MG63 (cell line): ENCODE measurements around the gene MIGA2. TPM values are rescaled to one million over a fixed set of nuclear protein-coding genes. Genes with fewer than 3 reads are reported as not detected.
"Not testable (repeated sequence)": the region's sequence is repeated elsewhere in the genome, so short reads cannot be mapped to it uniquely, and the experiment has no call there.

ENCODE experiments used
- DNase-seq: peaks from one replicate; pipeline ENCODE4 v3.0.0-alpha.2; 2020
- H3K27me3 ChIP-seq: fragments of 250-450 bp; sonication (Bioruptor Pico); 2 replicates; pipeline ENCODE4 v1.5.1; 2020; ENCODE audit warnings: mild to moderate bottlenecking, moderate library complexity
- H3K36me3 ChIP-seq: fragments of 250-450 bp; sonication (Bioruptor Pico); 2 replicates; pipeline ENCODE4 v1.5.1; 2020; ENCODE audit warnings: mild to moderate bottlenecking, moderate library complexity
- H3K4me3 ChIP-seq: fragments of 250-450 bp; sonication (Bioruptor Pico); 2 replicates; pipeline ENCODE4 v1.5.1; 2020; ENCODE audit warnings: mild to moderate bottlenecking, moderate library complexity
- H3K9me3 ChIP-seq: fragments of 250-450 bp; sonication (Bioruptor Pico); 2 replicates; pipeline ENCODE4 v1.5.1; 2020; ENCODE audit warnings: mild to moderate bottlenecking, moderate library complexity
- total RNA-seq: library from RNA; depleted of rRNA; stranded (reverse); fragments of >200 nt; shearing (Covaris generic); gene quantifications from 2 replicates; pipeline ENCODE4 v1.2.3, GENCODE V29; 2014; ENCODE audit warnings: low replicate concordance; rRNA removed

Gene MIGA2, protein sequence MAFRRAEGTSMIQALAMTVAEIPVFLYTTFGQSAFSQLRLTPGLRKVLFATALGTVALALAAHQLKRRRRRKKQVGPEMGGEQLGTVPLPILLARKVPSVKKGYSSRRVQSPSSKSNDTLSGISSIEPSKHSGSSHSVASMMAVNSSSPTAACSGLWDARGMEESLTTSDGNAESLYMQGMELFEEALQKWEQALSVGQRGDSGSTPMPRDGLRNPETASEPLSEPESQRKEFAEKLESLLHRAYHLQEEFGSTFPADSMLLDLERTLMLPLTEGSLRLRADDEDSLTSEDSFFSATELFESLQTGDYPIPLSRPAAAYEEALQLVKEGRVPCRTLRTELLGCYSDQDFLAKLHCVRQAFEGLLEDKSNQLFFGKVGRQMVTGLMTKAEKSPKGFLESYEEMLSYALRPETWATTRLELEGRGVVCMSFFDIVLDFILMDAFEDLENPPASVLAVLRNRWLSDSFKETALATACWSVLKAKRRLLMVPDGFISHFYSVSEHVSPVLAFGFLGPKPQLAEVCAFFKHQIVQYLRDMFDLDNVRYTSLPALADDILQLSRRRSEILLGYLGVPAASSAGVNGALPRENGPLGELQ
- total RNA-seq, result 16.5 and 19.3 TPM in 2 replicates

DNA sequence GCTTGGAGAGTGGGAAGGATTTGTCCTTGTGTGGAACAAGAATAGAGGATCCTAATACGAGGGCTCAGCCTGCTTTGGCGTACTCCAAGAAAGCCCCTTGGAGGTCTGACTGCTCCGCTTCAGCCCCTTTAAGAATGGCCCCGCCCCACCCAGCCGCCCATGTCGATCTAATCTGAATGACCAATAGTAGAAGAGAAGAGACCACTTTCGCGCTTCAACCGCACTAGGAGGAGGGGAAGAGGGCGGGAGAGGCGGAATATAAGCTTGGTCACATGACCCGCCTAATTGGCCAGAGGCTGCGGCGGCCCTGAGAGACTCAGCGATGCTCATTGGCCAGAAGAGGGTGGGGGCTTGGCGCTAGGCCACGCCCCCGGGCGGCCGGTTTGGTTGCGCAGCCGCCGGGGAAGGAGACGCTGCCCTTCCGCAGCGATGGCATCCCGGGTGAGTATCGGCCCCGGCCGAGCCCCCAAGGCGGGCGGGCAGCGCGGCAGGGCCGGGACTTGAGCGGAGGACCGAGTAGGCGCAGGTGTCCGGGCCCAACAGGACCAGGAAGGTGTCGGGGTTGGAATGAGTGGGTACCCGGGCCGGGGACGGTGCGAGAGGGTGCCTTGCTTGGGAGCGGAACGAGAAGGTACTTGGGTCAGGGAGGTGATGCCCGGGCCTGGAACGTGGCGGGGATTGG is at the start of gene MIGA2:
TSS of gene MIGA2 (plus strand) at position 386 of the 682 bp plus-strand sequence. CDS start 3,969 bp downstream, outside the sequence.
- peak; percentile 98 for DNase-seq
- Histone ChIP-seq H3K9me3 (no peaks in the 10 kb centered on the region), H3K4me3 (peak within 1 kb of the TSS; percentile 94), H3K36me3 (no peaks in the 10 kb centered on the region), H3K27me3 (no peaks in the 10 kb centered on the region)

DNA sequence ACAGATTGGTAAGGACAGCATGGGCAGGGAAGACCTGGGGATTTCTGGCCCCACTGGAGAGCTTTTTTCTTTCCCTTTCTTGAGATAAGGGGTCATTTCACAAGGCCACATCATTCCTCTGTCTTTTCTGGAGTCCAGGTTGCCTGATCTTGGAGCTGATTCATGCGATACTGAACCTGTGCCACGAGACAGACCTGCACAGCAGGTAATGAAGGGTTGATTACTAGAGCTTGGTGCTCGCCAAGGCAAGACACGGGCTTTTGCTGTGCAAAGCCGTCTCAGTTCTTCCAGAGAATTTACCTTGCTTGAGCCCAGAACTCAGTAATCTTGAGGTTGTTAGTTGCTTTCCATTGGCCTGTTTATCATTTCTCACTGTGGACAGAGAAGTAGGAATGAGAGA is 49.8 kb upstream of the MIGA2 start:
- Histone ChIP-seq H3K9me3 (no peaks in the 10 kb centered on the region), H3K27me3 (no peaks in the 10 kb centered on the region), H3K4me3 (no peak overlapping the region), H3K36me3 (peaks cover 85% of the 10 kb centered on the region)
- DNase-seq, result no peak

DNA sequence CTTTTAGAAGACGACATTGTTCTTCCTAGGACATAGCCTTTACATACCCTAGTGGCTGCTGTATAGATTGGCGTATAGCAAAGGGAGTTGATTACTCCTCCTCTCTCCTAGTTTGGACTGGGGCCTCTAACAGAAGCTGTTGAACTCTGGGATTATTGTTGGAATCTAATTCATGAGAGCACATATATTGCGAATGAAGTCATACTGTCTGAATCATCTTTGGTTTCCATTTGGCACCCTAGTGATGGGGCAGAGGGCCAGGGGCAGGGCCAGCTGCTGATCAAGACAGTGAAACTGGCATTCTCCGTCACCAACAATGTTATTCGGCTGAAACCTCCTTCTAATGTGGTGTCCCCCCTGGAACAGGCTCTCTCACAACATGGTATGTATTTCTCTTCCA is 48.6 kb upstream of the MIGA2 start:
- Histone ChIP-seq H3K4me3 (no peak overlapping the region), H3K27me3 (no peaks in the 10 kb centered on the region), H3K9me3 (no peaks in the 10 kb centered on the region), H3K36me3 (peaks cover 82% of the 10 kb centered on the region)
- peak; percentile 89 for DNase-seq

DNA sequence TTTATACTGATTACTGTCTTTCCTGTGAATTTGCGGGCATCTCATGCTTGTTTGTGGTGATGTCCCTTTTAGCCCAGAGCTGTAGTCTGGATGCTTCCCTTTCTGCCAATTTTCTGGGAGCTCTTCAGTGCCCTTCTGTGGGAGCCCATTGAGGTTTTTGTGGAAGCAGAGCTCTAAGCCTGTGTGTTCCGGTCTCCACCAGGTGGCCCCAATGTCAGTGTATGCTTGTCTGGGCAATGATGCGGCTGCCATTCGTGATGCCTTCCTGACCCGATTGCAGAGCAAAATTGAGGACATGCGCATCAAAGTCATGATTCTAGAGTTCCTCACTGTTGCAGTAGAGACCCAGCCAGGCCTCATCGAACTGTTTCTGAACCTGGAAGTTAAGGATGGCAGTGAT is 43.4 kb upstream of the MIGA2 start:
- DNase-seq, result no peak
- Histone ChIP-seq H3K27me3 (no peaks in the 10 kb centered on the region), H3K36me3 (peaks cover 83% of the 10 kb centered on the region), H3K4me3 (no peak overlapping the region), H3K9me3 (no peaks in the 10 kb centered on the region)

DNA sequence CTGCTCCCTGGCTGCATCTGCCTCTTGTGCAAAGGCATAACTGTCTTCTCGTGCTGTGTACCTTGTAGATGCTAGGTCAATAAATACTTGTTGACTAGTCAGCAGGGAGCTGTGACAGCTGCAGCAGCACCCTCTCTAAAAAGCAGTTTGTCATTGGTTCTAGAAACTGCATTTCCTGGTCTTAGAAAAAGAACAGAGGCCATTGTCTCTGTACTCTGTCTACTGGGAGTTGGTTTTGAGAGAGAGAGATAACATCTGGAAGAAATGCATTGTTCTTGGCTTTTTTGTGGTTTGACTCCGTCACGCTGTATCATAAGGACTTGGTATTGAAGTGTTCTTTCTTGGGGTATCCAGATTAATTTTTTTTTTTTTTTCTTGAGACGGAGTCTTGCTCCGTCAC is 40.6 kb upstream of the MIGA2 start:
- no peak for DNase-seq
- Histone ChIP-seq H3K9me3 (no peaks in the 10 kb centered on the region), H3K36me3 (peaks cover 70% of the 10 kb centered on the region), H3K4me3 (no peak overlapping the region), H3K27me3 (no peaks in the 10 kb centered on the region)

DNA sequence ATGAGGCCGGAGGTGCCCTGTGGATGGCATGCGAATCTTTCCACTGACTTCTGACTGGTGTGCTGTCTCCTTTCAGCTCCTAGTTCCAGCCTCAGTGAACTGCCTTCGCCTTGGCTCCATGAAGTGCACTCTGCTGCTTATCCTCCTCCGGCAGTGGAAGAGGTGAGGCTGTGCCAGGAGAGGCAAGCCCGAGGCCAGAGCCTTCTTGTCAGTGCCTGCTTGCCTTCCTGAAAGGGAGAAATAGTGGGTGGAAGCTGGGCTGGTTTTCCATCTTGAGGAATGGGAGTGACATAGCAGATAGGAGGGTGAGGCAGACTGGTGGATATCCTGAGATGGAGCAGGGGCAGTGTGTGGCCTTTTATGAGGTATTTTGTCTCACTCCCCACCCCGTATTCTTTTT is 38.0 kb upstream of the MIGA2 start:
- Histone ChIP-seq H3K9me3 (no peaks in the 10 kb centered on the region), H3K36me3 (peaks cover 81% of the 10 kb centered on the region), H3K27me3 (no peaks in the 10 kb centered on the region), H3K4me3 (no peak overlapping the region)
- DNase-seq, result no peak

DNA sequence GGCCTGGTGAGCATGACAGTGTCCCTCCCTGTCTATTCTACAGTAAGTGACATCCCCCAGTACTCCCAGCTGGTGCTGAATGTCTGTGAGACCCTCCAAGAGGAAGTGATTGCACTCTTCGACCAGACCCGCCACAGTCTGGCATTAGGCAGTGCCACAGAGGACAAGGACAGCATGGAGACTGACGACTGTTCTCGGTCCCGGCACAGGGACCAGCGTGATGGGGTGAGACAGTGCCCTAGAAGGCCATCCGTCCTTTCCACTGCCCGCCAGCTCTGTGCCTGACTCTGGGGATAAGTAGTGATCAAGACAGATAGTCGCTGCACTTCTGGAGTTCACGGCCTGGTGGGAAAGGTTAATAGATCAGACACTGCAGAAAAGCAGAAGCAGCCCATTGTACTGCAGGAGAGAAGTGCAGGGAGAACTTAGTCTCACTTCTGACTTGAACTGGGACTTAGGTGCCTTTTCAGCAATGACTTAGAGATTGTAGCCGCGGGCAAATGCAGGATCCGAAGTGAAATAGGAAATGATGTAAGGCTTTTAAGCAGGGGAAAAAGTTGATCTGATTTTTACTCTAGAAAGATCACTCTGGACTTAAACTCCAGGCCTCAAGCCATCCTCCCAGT is 36.7 kb upstream of the MIGA2 start:
- Histone ChIP-seq H3K36me3 (peaks cover 71% of the 10 kb centered on the region), H3K9me3 (no peaks in the 10 kb centered on the region)
- DNase-seq, result no peak

DNA sequence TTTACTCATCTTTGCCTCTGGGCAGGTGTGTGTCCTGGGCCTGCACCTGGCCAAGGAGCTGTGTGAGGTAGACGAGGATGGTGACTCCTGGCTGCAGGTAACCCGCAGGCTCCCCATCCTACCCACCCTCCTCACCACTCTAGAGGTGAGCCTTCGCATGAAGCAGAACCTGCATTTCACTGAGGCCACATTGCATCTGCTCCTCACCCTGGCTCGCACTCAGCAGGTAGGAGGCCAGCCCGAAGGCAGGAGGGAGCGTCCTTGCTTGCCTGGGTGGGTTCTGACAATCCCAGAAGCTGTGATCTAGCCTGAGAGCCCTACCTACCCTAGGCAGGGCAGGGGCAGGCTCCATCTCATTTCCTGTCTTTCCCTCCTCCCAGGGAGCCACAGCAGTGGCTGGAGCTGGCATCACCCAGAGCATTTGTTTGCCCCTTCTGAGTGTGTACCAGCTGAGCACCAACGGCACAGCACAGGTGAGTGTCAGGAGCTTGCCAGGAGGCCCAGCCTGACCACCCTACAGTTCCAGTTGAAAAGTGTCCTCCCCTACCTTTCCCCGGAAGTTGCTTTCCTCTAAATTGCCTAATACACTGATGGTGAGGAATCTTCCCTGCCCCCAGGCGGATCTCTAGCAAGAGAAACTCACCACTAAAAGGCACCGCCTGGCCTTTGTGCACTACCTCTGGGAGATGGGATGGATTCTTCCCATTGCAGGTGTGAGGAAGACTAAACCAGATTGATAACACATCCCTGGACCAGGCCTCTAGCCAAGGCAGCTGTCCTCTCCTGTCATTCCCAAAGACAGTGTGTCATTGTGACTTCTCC is 34.7 kb upstream of the MIGA2 start:
- H3K27me3 ChIP-seq, result no peaks in the 10 kb centered on the region
- H3K9me3 ChIP-seq, result no peaks in the 10 kb centered on the region
- no peak overlapping the region for H3K4me3 ChIP-seq
- H3K36me3 ChIP-seq, result peaks cover 71% of the 10 kb centered on the region
- DNase-seq, result no peak

More for the DNA sequence above, 36.7 kb upstream of the MIGA2 start:
- Histone ChIP-seq H3K4me3 (no peak overlapping the region), H3K27me3 (no peaks in the 10 kb centered on the region)

DNA sequence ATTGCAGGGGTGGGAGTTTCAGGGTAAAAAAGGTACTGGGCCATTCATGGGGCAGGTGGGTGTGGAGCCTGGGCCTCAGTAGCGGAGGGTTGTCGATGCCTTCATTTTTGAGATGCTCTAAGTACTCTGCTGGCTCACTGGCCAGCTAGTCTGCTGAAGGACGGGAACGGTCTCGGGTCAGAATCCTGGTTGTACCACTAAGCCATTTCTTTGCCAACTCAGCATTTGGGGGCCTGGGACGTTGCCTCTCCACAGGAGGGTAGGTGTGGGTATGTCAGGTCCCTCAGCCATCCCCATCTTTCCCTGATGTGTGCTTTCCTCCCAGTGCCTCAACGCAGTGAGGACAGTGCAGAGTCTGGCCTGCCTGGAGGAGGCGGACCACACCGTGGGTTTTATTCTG is 33.4 kb upstream of the MIGA2 start:
- Histone ChIP-seq H3K36me3 (peaks cover 72% of the 10 kb centered on the region), H3K4me3 (no peak overlapping the region), H3K27me3 (no peaks in the 10 kb centered on the region), H3K9me3 (no peaks in the 10 kb centered on the region)
- DNase-seq, result no peak

DNA sequence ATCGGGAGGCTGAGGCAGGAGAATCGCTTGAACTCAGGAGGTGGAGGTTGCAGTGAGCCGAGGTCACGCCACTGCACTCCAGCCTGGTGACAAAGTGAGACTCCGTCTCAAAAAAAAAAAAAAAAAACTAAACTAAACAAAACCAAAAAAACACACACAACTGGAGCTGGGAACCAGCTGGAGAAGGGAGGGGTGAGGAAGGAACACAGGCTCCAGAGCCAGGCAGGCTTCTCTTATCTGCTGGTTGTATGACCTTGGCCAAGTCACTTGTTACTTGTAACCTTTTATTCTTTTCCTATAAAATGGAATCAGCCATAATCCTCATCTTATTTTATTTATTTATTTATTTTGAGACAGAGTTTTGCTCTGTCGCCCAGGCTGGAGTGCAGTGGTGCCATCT is 32.3 kb upstream of the MIGA2 start:
- H3K36me3 ChIP-seq, result peaks cover 64% of the 10 kb centered on the region
- not testable (repeated sequence) for H3K27me3 ChIP-seq, H3K9me3 ChIP-seq, H3K4me3 ChIP-seq, DNase-seq

DNA sequence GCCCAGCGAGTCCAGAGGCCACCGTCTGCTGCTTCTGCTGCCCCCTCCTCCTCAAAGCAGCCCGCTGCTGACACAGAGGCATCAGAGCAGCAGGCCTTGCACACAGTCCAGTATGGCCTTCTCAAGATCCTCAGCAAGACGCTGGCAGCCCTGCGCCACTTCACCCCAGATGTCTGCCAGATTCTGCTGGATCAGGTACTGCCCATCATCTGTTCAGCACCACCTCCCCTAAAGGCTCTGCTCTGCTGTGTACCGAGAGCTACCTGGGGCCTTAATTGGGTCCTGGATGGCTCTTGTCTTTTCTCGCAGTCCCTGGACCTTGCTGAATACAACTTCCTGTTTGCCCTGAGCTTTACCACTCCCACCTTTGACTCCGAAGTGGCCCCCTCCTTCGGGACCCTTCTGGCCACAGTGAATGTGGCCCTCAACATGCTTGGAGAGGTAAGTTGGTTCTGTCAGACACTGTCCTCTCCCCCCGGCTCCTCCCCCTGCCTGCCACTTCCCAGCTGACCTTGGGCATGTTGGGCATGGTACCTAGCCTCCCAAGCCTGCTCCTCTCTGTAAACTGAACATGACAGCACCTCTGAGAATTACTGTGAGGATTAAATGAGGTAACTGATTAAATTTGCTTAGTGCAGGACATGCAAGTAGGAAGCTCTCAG is 31.0 kb upstream of the MIGA2 start:
- Histone ChIP-seq H3K4me3 (no peak overlapping the region), H3K9me3 (no peaks in the 10 kb centered on the region), H3K27me3 (no peaks in the 10 kb centered on the region), H3K36me3 (peaks cover 58% of the 10 kb centered on the region)
- DNase-seq, result no peak

DNA sequence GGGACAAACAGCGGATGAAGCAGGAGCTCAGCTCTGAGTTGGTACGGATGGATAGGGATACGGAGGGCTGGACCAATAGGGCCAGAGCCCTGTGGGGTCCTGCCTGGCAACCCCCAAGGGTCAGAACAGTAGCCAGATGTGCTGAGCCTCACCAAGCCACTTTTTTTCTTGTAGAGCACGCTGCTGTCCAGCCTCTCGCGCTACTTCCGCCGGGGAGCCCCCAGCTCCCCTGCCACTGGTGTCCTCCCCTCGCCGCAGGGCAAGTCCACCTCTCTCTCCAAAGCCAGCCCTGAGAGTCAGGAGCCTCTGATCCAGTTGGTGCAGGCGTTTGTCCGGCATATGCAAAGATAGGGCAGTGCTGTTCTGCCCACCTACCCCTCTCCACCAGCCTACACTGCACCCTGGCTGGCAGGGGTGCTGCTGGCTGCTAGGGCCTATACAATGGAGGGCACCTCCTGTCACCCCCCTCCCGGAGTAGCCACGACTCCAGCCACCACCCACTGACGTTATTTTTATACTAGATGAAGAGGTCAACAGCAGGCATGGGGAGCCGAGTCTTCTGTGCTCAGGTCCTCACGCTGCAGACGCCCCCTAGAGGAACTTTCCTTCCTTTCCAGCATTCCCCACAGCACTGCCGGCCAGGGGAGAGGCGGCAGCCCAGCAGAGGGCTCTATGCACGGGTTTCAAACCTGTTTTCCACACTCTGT is 29.9 kb upstream of the MIGA2 start:
- no peaks in the 10 kb centered on the region for H3K27me3 ChIP-seq
- DNase-seq, result peak; percentile 66
- peaks cover 52% of the 10 kb centered on the region for H3K36me3 ChIP-seq
- no peaks in the 10 kb centered on the region for H3K9me3 ChIP-seq
- no peak overlapping the region for H3K4me3 ChIP-seq

DNA sequence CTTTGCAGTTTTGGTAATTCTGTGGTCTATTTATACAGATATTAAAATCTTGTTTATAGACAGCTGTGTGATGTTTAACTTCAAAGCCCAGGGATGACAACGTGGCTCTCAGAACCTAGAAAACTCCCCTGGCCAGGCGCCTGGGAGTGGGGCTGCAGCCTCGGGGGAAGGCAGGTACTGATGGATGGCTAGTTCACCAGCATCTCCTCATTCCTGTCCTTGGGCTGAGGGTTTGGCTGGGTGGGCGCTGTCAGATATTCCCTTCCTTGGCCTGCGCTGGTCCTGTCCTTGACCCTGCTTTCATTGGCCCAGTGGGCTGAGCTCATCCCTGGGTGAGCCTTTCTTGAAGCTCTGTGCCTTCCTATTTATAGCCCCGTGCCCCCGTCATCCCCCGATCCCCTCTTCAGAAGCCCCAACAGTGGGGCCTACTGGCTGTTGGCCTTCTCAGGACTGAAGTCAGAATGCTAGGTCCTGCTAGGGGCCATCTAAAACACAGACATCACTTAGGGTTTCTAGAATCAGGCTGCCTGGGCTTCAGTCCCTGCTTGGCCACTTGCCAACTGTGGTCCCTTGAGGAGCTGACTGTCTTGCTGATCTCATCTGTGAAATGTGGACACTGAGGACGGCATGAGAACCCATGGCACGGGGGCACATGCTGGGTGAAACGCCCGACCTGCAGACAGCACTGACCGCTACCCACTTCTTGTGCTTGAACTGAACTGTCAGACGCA is 29.2 kb upstream of the MIGA2 start:
- Histone ChIP-seq H3K27me3 (no peaks in the 10 kb centered on the region), H3K36me3 (peaks cover 44% of the 10 kb centered on the region), H3K9me3 (no peaks in the 10 kb centered on the region), H3K4me3 (no peak overlapping the region)
- DNase-seq, result no peak

DNA sequence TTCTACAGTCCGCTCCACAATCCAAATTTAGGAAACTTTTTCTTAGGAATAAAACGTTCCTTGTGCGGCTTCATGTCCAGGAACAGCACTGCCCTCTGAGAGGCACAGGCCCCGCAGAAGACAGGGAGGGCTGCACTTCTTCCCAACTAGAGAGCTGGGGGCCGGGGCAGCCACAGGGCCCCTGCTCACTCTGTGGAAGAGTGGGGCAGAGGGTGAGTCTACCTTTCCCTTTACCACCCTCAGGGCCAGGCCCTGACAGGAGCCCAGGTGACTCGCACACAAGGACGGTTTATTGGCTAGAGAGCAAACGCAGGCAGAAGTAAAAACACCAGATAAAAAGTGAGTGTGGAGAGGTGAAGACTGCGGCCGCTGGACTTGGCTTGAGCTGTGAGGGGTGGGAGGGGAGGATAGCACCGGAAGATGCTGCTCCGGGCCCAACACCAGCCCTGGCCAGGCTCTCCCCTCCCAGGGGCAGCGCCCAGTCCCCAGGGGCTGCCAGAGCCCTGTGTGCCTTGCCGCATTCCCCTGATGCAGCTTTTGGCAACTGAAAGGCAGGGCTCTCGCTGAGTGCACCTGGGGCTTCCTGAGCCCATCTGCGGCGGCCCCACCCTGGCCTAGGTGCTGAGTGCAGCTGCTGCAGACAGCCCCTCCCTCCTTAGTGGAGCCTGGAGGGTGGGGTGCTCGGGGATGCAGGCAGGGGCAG is 28.5 kb upstream of the MIGA2 start:
- Histone ChIP-seq H3K36me3 (peaks cover 37% of the 10 kb centered on the region), H3K27me3 (no peaks in the 10 kb centered on the region)
- no peak for DNase-seq

More for the DNA sequence above, 28.5 kb upstream of the MIGA2 start:
- H3K4me3 ChIP-seq, result no peak overlapping the region
- H3K9me3 ChIP-seq, result no peaks in the 10 kb centered on the region
